Endothelial cell of umbilical vein (primary cell): ENCODE results near the gene ASMTL.

Experiments used
- CTCF ChIP-seq, 2 donors: IDR thresholded peaks; 1 replicate in 1 of 2; 2 replicates in 1 of 2; pipeline ENCODE4 v1.5.1; 2011; ENCODE audit warnings: low read length in 2 of 2, mild to moderate bottlenecking in 2 of 2, moderate library complexity in 2 of 2, control low read depth in 1 of 2, inconsistent platforms in 1 of 2, low read depth in 1 of 2; ENCODE audit not compliant: insufficient read depth in 1 of 2; ENCODE audit errors: extremely low read depth in 1 of 2
- JUN ChIP-seq: IDR thresholded peaks from 2 replicates; pipeline ENCODE4 v1.6.1; 2011; ENCODE audit warnings: borderline replicate concordance, low read depth; ENCODE audit not compliant: insufficient read length, insufficient read depth
- POLR2A ChIP-seq: IDR thresholded peaks from 2 replicates; pipeline ENCODE4 v1.6.1; 2012; ENCODE audit warnings: low read depth, mild to moderate bottlenecking, control low read depth, low read length

DNA sequence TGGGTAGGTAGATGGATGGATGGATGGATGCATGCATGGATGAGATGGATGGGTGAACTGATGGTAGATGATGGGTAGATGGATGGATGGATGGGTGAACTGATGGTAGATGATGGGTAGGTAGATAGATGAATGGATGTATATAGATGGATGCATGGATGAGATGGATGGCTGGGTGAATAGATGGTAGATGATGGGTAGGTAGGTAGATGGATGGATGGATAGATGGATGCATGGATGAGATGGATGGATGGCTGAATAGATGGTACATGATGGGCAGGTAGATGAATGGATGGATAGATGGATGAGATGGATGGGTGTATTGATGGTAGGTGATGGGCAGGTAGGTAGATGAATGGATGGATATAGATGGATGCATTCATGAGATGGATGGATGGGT is 45.7 kb downstream of the ASMTL start:
- TF ChIP-seq JUN (no peak), POLR2A (no peak), CTCF (IDR thresholded peaks at IDR 0.05; ENCODE audit: extremely low read depth in 1 of 2, insufficient read depth in 1 of 2, low read depth in 1 of 2, low read length in 2 of 2) (no peak)
